Kidney epithelial cell (primary cell): ENCODE results near the gene MAPKAP1. TPM values are rescaled to one million over a fixed set of nuclear protein-coding genes. Genes with fewer than 3 reads are reported as not detected.

Experiments
- DNase-seq: peaks from one replicate; pipeline ENCODE4 v3.0.0-alpha.2; 2010; ENCODE audit warnings: low read depth
- H3K27me3 ChIP-seq: 2 replicates; pipeline ENCODE4 v1.6.0; 2011; ENCODE audit warnings: low read length; ENCODE audit not compliant: control insufficient read depth, insufficient read depth
- H3K36me3 ChIP-seq: 2 replicates; pipeline ENCODE4 v1.5.1; 2011; ENCODE audit warnings: low read length; ENCODE audit not compliant: control insufficient read depth, insufficient read depth
- H3K4me3 ChIP-seq: 2 replicates; pipeline ENCODE4 v1.5.1; 2011; ENCODE audit warnings: low read depth, mild to moderate bottlenecking, control low read depth, low read length
- total RNA-seq: library from RNA; depleted of rRNA; stranded (reverse); fragments of >200 nt; gene quantifications from 2 replicates; pipeline ENCODE4 v1.2.3, GENCODE V29; 2015
- TF ChIP-seq, protein P1 (sequence below): IDR thresholded peaks from 2 replicates; pipeline ENCODE4 v1.5.1; 2011; ENCODE audit warnings: mild to moderate bottlenecking, moderate library complexity, low read length, control low read depth, inconsistent platforms; ENCODE audit not compliant: insufficient read depth, poor library complexity, severe bottlenecking

The MAPKAP1 gene
- total RNA-seq, 1 donor from 2014 or later = 101 TPM

DNA sequence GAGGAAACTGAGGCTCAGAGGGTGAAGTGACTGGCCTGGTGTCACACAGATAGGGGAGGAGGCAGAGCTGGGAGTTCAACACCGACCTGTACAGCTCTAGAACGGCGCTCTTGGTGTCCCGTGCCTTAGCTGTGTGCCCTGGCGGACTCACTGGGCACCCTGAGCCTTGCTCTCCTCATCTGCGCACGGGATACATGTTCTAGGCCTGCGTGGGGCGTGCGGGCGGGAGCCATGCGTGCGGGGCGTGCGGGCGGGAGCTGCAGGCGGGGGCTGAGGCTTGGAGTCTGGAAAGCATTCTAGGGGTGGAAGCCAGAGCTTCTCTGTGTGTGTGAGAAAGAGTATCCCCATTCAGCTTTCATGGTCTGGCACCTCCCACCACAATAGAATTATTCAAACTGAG lies 280.1 kb downstream of the MAPKAP1 start:
- Histone ChIP-seq H3K36me3 (no peaks in the 10 kb centered on the region), H3K27me3 (no peaks in the 10 kb centered on the region), H3K4me3 (no peak overlapping the region)
- TF ChIP-seq, protein P1, sequence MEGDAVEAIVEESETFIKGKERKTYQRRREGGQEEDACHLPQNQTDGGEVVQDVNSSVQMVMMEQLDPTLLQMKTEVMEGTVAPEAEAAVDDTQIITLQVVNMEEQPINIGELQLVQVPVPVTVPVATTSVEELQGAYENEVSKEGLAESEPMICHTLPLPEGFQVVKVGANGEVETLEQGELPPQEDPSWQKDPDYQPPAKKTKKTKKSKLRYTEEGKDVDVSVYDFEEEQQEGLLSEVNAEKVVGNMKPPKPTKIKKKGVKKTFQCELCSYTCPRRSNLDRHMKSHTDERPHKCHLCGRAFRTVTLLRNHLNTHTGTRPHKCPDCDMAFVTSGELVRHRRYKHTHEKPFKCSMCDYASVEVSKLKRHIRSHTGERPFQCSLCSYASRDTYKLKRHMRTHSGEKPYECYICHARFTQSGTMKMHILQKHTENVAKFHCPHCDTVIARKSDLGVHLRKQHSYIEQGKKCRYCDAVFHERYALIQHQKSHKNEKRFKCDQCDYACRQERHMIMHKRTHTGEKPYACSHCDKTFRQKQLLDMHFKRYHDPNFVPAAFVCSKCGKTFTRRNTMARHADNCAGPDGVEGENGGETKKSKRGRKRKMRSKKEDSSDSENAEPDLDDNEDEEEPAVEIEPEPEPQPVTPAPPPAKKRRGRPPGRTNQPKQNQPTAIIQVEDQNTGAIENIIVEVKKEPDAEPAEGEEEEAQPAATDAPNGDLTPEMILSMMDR = no peak
- no peak for DNase-seq

DNA sequence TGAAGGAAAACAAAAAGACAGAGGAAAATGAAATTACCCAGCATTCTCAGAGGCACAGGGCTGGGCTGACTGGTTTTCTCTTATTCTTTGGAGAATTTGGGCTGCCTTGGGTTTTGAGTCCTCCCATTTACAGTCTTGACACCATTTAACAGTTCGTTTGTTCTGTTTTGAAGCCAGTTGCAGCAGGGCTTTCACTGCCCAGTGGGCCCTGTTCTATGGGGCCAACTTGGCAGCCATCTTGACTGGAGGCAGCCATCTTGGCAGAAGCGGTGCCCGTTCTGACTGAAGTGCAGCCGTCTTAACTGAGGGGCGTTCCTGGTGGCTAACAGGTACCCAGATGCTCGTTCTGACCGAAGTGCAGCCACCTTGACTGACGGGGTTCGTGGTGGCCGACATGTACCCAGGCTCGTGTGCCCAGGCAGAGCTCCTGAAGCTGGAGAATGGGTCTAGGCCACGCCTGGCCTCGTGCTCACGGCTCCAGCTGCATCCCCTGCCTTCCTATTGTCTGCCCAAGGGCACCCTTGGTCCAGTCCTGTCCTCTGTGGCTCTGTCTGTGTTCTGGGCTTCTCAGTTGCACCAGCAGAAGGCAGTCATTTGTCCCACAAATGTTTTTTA lies 281.0 kb downstream of the MAPKAP1 start:
- TF ChIP-seq, protein P1 = no peak
- no peaks in the 10 kb centered on the region for H3K27me3 ChIP-seq
- no peak for DNase-seq
- H3K36me3 ChIP-seq = no peaks in the 10 kb centered on the region
- H3K4me3 ChIP-seq = no peak overlapping the region

GRCh38 chr9:125425170-125425897 lies 281.7 kb downstream of the MAPKAP1 start:
- TF ChIP-seq, protein P1 = no peak
- Histone ChIP-seq H3K4me3 (no peak overlapping the region), H3K36me3 (no peaks in the 10 kb centered on the region), H3K27me3 (no peaks in the 10 kb centered on the region)
- no peak for DNase-seq

GRCh38 chr9:125423964-125424363 lies 283.0 kb downstream of the MAPKAP1 start:
- Histone ChIP-seq H3K4me3 (no peak overlapping the region), H3K36me3 (no peaks in the 10 kb centered on the region), H3K27me3 (no peaks in the 10 kb centered on the region)
- DNase-seq = no peak
- TF ChIP-seq, protein P1 = no peak

GRCh38 chr9:125422853-125423252 lies 284.2 kb downstream of the MAPKAP1 start:
- TF ChIP-seq, protein P1 = no peak
- DNase-seq = no peak

More at GRCh38 chr9:125422853-125423252, 284.2 kb downstream of the MAPKAP1 start:
- Histone ChIP-seq H3K27me3 (no peaks in the 10 kb centered on the region), H3K4me3 (no peak overlapping the region), H3K36me3 (no peaks in the 10 kb centered on the region)
